GM12878 (cell line): ENCODE measurements around the gene FNDC3B. TPM values are rescaled to one million over a fixed set of nuclear protein-coding genes. Genes with fewer than 3 reads are reported as not detected.

Experiments
- ATAC-seq: fragments of 200-7000 bp; cut with Tn5 transposase; 3 replicates; pipeline ENCODE4 v1.9.1; 2020; ENCODE audit warnings: mild to moderate bottlenecking, moderate library complexity
- BruUV-seq: library from RNA; stranded (reverse); fragments of 400-500 nt; replicated peaks from 2 replicates; lab custom pipeline; 2021; lab: Mats Ljungman, UMichigan
- CTCF ChIA-PET: fragments of 300-600 bp; sonication (Branson Sonifier 250); formaldehyde crosslinking; extraction: SDS; loops from one replicate; lab custom pipeline; 2021; ENCODE audit warnings: inconsistent platforms; lab: Yijun Ruan, JAX
- POLR2A ChIA-PET: fragments of 350-600 bp; formaldehyde crosslinking; extraction: SDS; loops from one replicate; lab custom pipeline; 2021; ENCODE audit warnings: inconsistent platforms; lab: Charles Lee
- RAD21 ChIA-PET: fragments of 300-600 bp; sonication (Branson Sonifier 250); formaldehyde crosslinking; loops from one replicate; lab custom pipeline; 2023; ENCODE audit warnings: antibody characterized with exemption; ENCODE audit not compliant: unreplicated experiment; lab: Charles Lee
- SMC1A ChIA-PET: fragments of 300-600 bp; sonication (Branson Sonifier 250); formaldehyde crosslinking; loops from one replicate; lab custom pipeline; 2023; ENCODE audit not compliant: unreplicated experiment, uncharacterized antibody; lab: Charles Lee
- DNase-seq: peaks from one replicate; pipeline ENCODE4 v3.0.0-alpha.2; 2011; ENCODE audit warnings: low read depth, low spot score
- FAIRE-seq: peaks from 3 replicates; lab custom pipeline; 2011; peaks lifted over from hg19 to GRCh38; lab: Jason Lieb, UNC
- H2AFZ ChIP-seq: 2 replicates; pipeline ENCODE4 v1.6.0; 2011; ENCODE audit warnings: low read depth, low read length, control low read depth; ENCODE audit not compliant: control insufficient read depth
- H3K27ac ChIP-seq: 2 replicates; pipeline ENCODE4 v1.5.1; 2011; ENCODE audit warnings: control low read depth; ENCODE audit not compliant: control insufficient read depth, insufficient read depth
- H3K27me3 ChIP-seq, 2 experiments: replicated peaks in 1 of 2; 2 replicates each; pipeline versions ENCODE4 v1.6.0 to v1.6.1; 2011; ENCODE audit warnings: low read length in 1 of 2; ENCODE audit not compliant: control insufficient read depth in 2 of 2, insufficient read depth in 2 of 2
- H3K36me3 ChIP-seq, 2 experiments: 2 replicates each; pipeline ENCODE4 v1.5.1; 2011; ENCODE audit warnings: low read length in 1 of 2; ENCODE audit not compliant: control insufficient read depth in 2 of 2, insufficient read depth in 2 of 2
- H3K4me1 ChIP-seq: 2 replicates; pipeline ENCODE4 v1.6.1; 2011; ENCODE audit warnings: mild to moderate bottlenecking, low read length, moderate library complexity, mixed read lengths; ENCODE audit not compliant: control insufficient read depth, insufficient read depth
- H3K4me2 ChIP-seq: 2 replicates; pipeline ENCODE4 v1.6.0; 2011; ENCODE audit warnings: control low read depth; ENCODE audit not compliant: control insufficient read depth, insufficient read depth
- H3K4me3 ChIP-seq: fragments of 200-600 bp; sonication (generic); 2 replicates; pipeline ENCODE4 v1.5.1; 2016
- H3K79me2 ChIP-seq: 2 replicates; pipeline ENCODE4 v1.6.0; 2011; ENCODE audit warnings: low read length; ENCODE audit not compliant: control insufficient read depth, insufficient read depth
- H3K9ac ChIP-seq: 2 replicates; pipeline ENCODE4 v1.8.0; 2011; ENCODE audit warnings: low read length, control low read depth, mixed read lengths; ENCODE audit not compliant: control insufficient read depth, insufficient read depth
- H3K9me3 ChIP-seq: replicated peaks from 3 replicates; pipeline ENCODE4 v1.5.1; 2011; ENCODE audit warnings: mild to moderate bottlenecking, low read length; ENCODE audit not compliant: control insufficient read depth, insufficient read depth
- H4K20me1 ChIP-seq: 2 replicates; pipeline ENCODE4 v1.6.0; 2011; ENCODE audit not compliant: control insufficient read depth, insufficient read depth
- ASH2L ChIP-seq: fragments of 300-600, 200-600 bp; sonication (generic); IDR thresholded peaks from 2 replicates; pipeline ENCODE4 v1.6.1; 2017; ENCODE audit warnings: low read depth, mild to moderate bottlenecking, borderline replicate concordance
- CEBPZ ChIP-seq: fragments of 150-350 bp; IDR thresholded peaks from 2 replicates; pipeline ENCODE4 v1.6.1; 2016; ENCODE audit warnings: low read depth, low read length
- FOXK2 ChIP-seq: fragments of 450-650 bp; IDR thresholded peaks from 2 replicates; pipeline ENCODE4 v1.6.1; 2017; ENCODE audit warnings: mild to moderate bottlenecking, moderate library complexity
- HDGF ChIP-seq: fragments of 450-650 bp; IDR thresholded peaks from 2 replicates; pipeline ENCODE4 v1.6.1; 2016; ENCODE audit warnings: antibody characterized with exemption
- LARP7 ChIP-seq: fragments of 450-650 bp; IDR thresholded peaks from 2 replicates; pipeline ENCODE4 v1.6.1; 2017; ENCODE audit warnings: mild to moderate bottlenecking
- RCOR1 ChIP-seq: conservative IDR thresholded peaks from 2 replicates; pipeline ENCODE4 v1.6.1; 2012; ENCODE audit warnings: low read depth, low read length, improper control_type of control experiment
- SKIL ChIP-seq: fragments of 450-650 bp; IDR thresholded peaks from 2 replicates; pipeline ENCODE4 v1.6.1; 2017; ENCODE audit warnings: mild to moderate bottlenecking, low read depth, inconsistent platforms; ENCODE audit not compliant: poor library complexity, severe bottlenecking
- SMARCA5 ChIP-seq: fragments of 450-650 bp; IDR thresholded peaks from 2 replicates; pipeline ENCODE4 v1.6.1; 2017; ENCODE audit warnings: mild to moderate bottlenecking
- SRF ChIP-seq, 2 experiments: IDR thresholded peaks; 2 replicates each; pipeline ENCODE4 v1.6.1; 2011; ENCODE audit warnings: low read depth in 2 of 2, low read length in 2 of 2, mild to moderate bottlenecking in 1 of 2, moderate library complexity in 1 of 2
- USF2 ChIP-seq: IDR thresholded peaks from 2 replicates; pipeline ENCODE4 v1.6.1; 2011; ENCODE audit warnings: low read depth, low read length, improper control_type of control experiment, borderline replicate concordance
- ZBED1 ChIP-seq: IDR thresholded peaks from 2 replicates; pipeline ENCODE4 v1.6.1; 2016; ENCODE audit warnings: borderline replicate concordance
- WGBS: methylation state at CpG from one replicate; pipeline ENCODE4 v1.1.6; 2016; ENCODE audit warnings: low lambda C conversion rate; ENCODE audit not compliant: insufficient replicate concordance, insufficient coverage; ENCODE audit errors: missing lambda C conversion rate; 5-methylcytosine and 5-hydroxymethylcytosine counted together
- in situ Hi-C: fragments of 300-500 bp; cut with MboI; formaldehyde crosslinking; loops from 9 replicates; pipeline ENCODE4 v1.14.3; 2018; ENCODE audit warnings: mixed read lengths
- intact Hi-C: fragments of 100-400 bp; cut with micrococcal nuclease; formaldehyde crosslinking; loops from one replicate; pipeline ENCODE4 v1.14.2; 2022; ENCODE audit not compliant: unreplicated experiment
- polyA plus RNA-seq, 11 experiments: library from polyadenylated mRNA; depleted of rRNA in 4 of 11; unstranded in 6 of 11; stranded (reverse) in 5 of 11; fragments of >200 nt; fragmentation: Nextera tagmentation in 4 of 11; fragmentation: Illumina TruSeq in 1 of 11; extraction: Ambion mirVana in 4 of 11; extraction: Trizol in 1 of 11; gene quantifications; 1 replicate in 1 of 11; 2 replicates in 10 of 11; pipeline versions ENCODE4 v1.2.1 to v1.2.3, GENCODE V29; 2011 to 2016; ENCODE audit warnings: inconsistent platforms in 2 of 11, missing spikeins in 2 of 11, low read depth in 1 of 11
- total RNA-seq, 4 experiments: library from RNA; depleted of rRNA in 3 of 4; stranded (reverse); fragments of >200 nt in 3 of 4; fragmentation: Illumina TruSeq in 1 of 4; extraction: Trizol in 1 of 4; gene quantifications; 2 replicates each; pipeline versions ENCODE4 v1.2.1 to v1.2.3, GENCODE V29; 2013 to 2021

Gene FNDC3B
- total and polyA plus RNA-seq, 10 of the 15 experiments (the other 5 are each of a cell fraction or from before 2014, with no cell fraction given), result 7.9 to 35.0 (median 18.5) TPM

- ChIA-PET SMC1A (no interaction called here), RAD21 (no interaction called here), CTCF (interaction anchor here (0.6 kb wide), 1 partner anchor 172 kb away, joined by 5 read pairs; no protein-coding TSS in a partner anchor), POLR2A (no interaction called here)
- H3K4me3 ChIP-seq, result no peak overlapping the region
- FAIRE-seq (no peak), ATAC-seq (no peak), DNase-seq (no peak)
- BruUV-seq, result no TSS peak
- in situ Hi-C loops (no loop called here), intact Hi-C loops (no loop called here)
- no peak overlapping the region for H3K4me2 ChIP-seq
- H2AFZ ChIP-seq, result no peak overlapping the region
- no peaks in the 10 kb centered on the region for H3K27me3 ChIP-seq
- 44% methylated on average over 4 of the region's 5 CpGs for WGBS
- no peak overlapping the region for H3K27ac ChIP-seq
- H4K20me1 ChIP-seq, result no peaks in the 10 kb centered on the region
- H3K9ac ChIP-seq, result no peak overlapping the region
- no peak for TF ChIP-seq FOXK2
- TF ChIP-seq USF2, result no peak
- no peak for TF ChIP-seq ASH2L
- no peak for TF ChIP-seq CEBPZ
- no peak for TF ChIP-seq SRF (IDR thresholded peaks at IDR 0.05; ENCODE audit: low read depth in 2 of 2, low read length in 2 of 2)
- TF ChIP-seq HDGF, result no peak
- TF ChIP-seq RCOR1, result no peak
- no peak for TF ChIP-seq LARP7
- TF ChIP-seq SKIL, result no peak
- TF ChIP-seq ZBED1, result no peak
- TF ChIP-seq SMARCA5, result no peak
- no peaks in the 10 kb centered on the region for H3K36me3 ChIP-seq
- H3K4me1 ChIP-seq, result no peaks in the 10 kb centered on the region
- H3K79me2 ChIP-seq, result no peaks in the 10 kb centered on the region
- H3K9me3 ChIP-seq, result no peaks in the 10 kb centered on the region
Observed at GRCh38 chr3:172014145-172014544, 25.2 kb upstream of the FNDC3B start.
